Fibroblast of lung (primary cell): ENCODE results near the gene B3GAT3. TPM values are rescaled to one million over a fixed set of nuclear protein-coding genes. Genes with fewer than 3 reads are reported as not detected.
A peak's percentile ranks its signal among the peaks of the same experiment; 100 is the strongest.

Source experiments
- DNase-seq, 2 donors: peaks; one replicate each; pipeline versions ENCODE4 v3.0.0 to v3.0.0-alpha.2; 2010; ENCODE audit warnings: low read depth in 2 of 2
- H2AFZ ChIP-seq: 2 replicates; pipeline ENCODE4 v1.5.1; 2012; ENCODE audit warnings: low read length, control low read depth, inconsistent platforms
- H3K27ac ChIP-seq: 2 replicates; pipeline ENCODE4 v1.5.1; 2011; ENCODE audit warnings: low read length, control low read depth; ENCODE audit not compliant: insufficient read depth
- H3K27me3 ChIP-seq: 2 replicates; pipeline ENCODE4 v1.5.1; 2011; ENCODE audit warnings: mild to moderate bottlenecking, low read length; ENCODE audit not compliant: control insufficient read depth, insufficient read depth
- H3K36me3 ChIP-seq: 2 replicates; pipeline ENCODE4 v1.5.1; 2011; ENCODE audit warnings: low read length; ENCODE audit not compliant: control insufficient read depth, insufficient read depth
- H3K4me1 ChIP-seq: 2 replicates; pipeline ENCODE4 v1.5.1; 2011; ENCODE audit warnings: low read length; ENCODE audit not compliant: control insufficient read depth, insufficient read depth; ENCODE audit errors: extremely low read depth
- H3K4me2 ChIP-seq: 2 replicates; pipeline ENCODE4 v1.5.1; 2011; ENCODE audit warnings: low read length, control low read depth; ENCODE audit not compliant: insufficient read depth; ENCODE audit errors: extremely low read depth
- H3K4me3 ChIP-seq, 4 experiments: fragments of 200-600 bp in 1 of 4; sonication (generic) in 1 of 4; replicated peaks in 1 of 4; 2 replicates each; pipeline ENCODE4 v1.5.1; 2011 to 2016; ENCODE audit warnings: low read length in 4 of 4, low read depth in 3 of 4, mild to moderate bottlenecking in 3 of 4, control low read depth in 2 of 4, inconsistent platforms in 1 of 4, mixed read lengths in 1 of 4; ENCODE audit not compliant: insufficient read depth in 1 of 4; ENCODE audit errors: control extremely low read depth in 1 of 4
- H3K79me2 ChIP-seq: 2 replicates; pipeline ENCODE4 v1.5.1; 2012; ENCODE audit warnings: mild to moderate bottlenecking, low read length, inconsistent platforms; ENCODE audit not compliant: control insufficient read depth, insufficient read depth
- H3K9ac ChIP-seq: 2 replicates; pipeline ENCODE4 v1.5.1; 2011; ENCODE audit warnings: mild to moderate bottlenecking, low read length, control low read depth; ENCODE audit not compliant: insufficient read depth
- H3K9me3 ChIP-seq: 2 replicates; pipeline ENCODE4 v1.5.1; 2012; ENCODE audit warnings: low read depth, low read length; ENCODE audit not compliant: control insufficient read depth, insufficient read depth
- H4K20me1 ChIP-seq: 2 replicates; pipeline ENCODE4 v1.5.1; 2011; ENCODE audit warnings: low read length; ENCODE audit not compliant: control insufficient read depth, insufficient read depth; ENCODE audit errors: extremely low read depth
- EZH2 ChIP-seq: IDR thresholded peaks from 2 replicates; pipeline ENCODE4 v1.5.1; 2012; ENCODE audit warnings: low read length, control low read depth, mild to moderate bottlenecking; ENCODE audit errors: missing control alignments
- polyA plus RNA-seq, 2 donors: library from polyadenylated mRNA; depleted of rRNA in 1 of 2; stranded (reverse) in 1 of 2; unstranded in 1 of 2; fragments of >200 nt; gene quantifications; 2 replicates each; pipeline ENCODE4 v1.2.1, GENCODE V29; 2011 to 2012; ENCODE audit warnings: missing spikeins in 1 of 2
- total RNA-seq: library from RNA; depleted of rRNA; stranded (reverse); fragments of >200 nt; gene quantifications from 2 replicates; pipeline ENCODE4 v1.2.1, GENCODE V29; 2014
- TF ChIP-seq, protein P1 (sequence below), 2 donors: IDR thresholded peaks in 1 of 2; conservative IDR thresholded peaks in 1 of 2; 1 replicate in 1 of 2; 2 replicates in 1 of 2; pipeline ENCODE4 v1.5.1; 2011 to 2012; ENCODE audit warnings: low read length in 2 of 2, control low read depth in 1 of 2, inconsistent platforms in 1 of 2, low read depth in 1 of 2, mild to moderate bottlenecking in 1 of 2

Gene B3GAT3
- total and polyA plus RNA-seq, 2 donors (not counting 1 experiment from before 2014, with no cell fraction given) = 17.6 to 29.1 TPM

GRCh38 chr11:62595124-62595523 is 26.7 kb downstream of the B3GAT3 start:
- no peak overlapping the region for H3K4me2 ChIP-seq
- peaks cover 23% of the 10 kb centered on the region for H3K36me3 ChIP-seq
- no peak for DNase-seq
- no peaks in the 10 kb centered on the region for H3K9me3 ChIP-seq
- no peaks in the 10 kb centered on the region for H3K27me3 ChIP-seq
- H3K4me1 ChIP-seq = peaks cover 12% of the 10 kb centered on the region
- no peak overlapping the region for H3K4me3 ChIP-seq
- no peaks in the 10 kb centered on the region for H4K20me1 ChIP-seq
- no peak overlapping the region for H3K27ac ChIP-seq
- H3K9ac ChIP-seq = no peak overlapping the region
- H3K79me2 ChIP-seq = peaks cover 29% of the 10 kb centered on the region
- no peak overlapping the region for H2AFZ ChIP-seq
- TF ChIP-seq EZH2 = no peak
- TF ChIP-seq, protein P1, sequence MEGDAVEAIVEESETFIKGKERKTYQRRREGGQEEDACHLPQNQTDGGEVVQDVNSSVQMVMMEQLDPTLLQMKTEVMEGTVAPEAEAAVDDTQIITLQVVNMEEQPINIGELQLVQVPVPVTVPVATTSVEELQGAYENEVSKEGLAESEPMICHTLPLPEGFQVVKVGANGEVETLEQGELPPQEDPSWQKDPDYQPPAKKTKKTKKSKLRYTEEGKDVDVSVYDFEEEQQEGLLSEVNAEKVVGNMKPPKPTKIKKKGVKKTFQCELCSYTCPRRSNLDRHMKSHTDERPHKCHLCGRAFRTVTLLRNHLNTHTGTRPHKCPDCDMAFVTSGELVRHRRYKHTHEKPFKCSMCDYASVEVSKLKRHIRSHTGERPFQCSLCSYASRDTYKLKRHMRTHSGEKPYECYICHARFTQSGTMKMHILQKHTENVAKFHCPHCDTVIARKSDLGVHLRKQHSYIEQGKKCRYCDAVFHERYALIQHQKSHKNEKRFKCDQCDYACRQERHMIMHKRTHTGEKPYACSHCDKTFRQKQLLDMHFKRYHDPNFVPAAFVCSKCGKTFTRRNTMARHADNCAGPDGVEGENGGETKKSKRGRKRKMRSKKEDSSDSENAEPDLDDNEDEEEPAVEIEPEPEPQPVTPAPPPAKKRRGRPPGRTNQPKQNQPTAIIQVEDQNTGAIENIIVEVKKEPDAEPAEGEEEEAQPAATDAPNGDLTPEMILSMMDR (conservative IDR thresholded peaks at IDR 0.05 in 1 of 2, IDR thresholded peaks at IDR 0.05 in 1 of 2; ENCODE audit: low read depth in 1 of 2, low read length in 2 of 2) = no peak

DNA sequence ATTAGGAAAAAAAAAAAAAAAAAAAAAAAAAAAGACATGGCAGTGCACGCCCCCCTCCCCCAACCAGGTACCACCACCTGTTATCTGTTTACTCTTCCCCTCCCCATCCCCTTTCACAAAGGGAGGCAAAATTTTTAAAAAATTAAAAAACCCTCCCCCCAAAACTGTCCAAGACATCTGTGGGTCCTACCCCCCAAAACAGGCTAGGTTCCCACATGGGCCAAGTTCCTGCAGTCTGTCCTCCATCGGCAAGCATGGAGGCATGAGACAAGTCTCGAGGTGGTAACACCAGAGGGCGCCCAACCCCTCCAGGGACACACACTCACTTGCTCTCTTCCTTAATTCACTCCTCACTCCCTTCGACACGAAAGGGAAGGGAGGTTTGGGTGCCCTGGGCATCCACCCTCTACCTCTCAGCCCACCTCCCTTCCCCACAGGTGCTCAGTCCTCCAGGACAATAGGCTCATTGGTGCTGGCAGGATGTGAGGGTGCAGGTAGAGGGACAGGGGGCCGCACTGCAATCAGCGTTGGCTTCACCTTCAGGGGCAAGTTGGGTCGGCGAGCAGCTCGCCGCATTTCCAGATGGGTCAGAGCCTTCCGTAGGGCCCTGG is 28.2 kb downstream of the B3GAT3 start:
- Histone ChIP-seq H3K4me1 (peaks cover 10% of the 10 kb centered on the region), H4K20me1 (no peaks in the 10 kb centered on the region), H3K4me2 (no peak overlapping the region), H3K36me3 (peaks cover 24% of the 10 kb centered on the region), H2AFZ (no peak overlapping the region), H3K9me3 (no peaks in the 10 kb centered on the region), H3K4me3 (no peak overlapping the region), H3K27me3 (no peaks in the 10 kb centered on the region), H3K27ac (no peak overlapping the region), H3K9ac (no peak overlapping the region), H3K79me2 (peaks cover 21% of the 10 kb centered on the region)
- no peak for TF ChIP-seq EZH2
- TF ChIP-seq, protein P1 (conservative IDR thresholded peaks at IDR 0.05 in 1 of 2, IDR thresholded peaks at IDR 0.05 in 1 of 2; ENCODE audit: low read depth in 1 of 2, low read length in 2 of 2) = peak; percentile 53 to 66
- DNase-seq = peak; percentile 66 to 78

- peaks cover 10% of the 10 kb centered on the region for H3K4me1 ChIP-seq
- H3K4me2 ChIP-seq = no peak overlapping the region
- peaks cover 16% of the 10 kb centered on the region for H3K79me2 ChIP-seq
- H2AFZ ChIP-seq = no peak overlapping the region
- H3K36me3 ChIP-seq = peaks cover 22% of the 10 kb centered on the region
- no peaks in the 10 kb centered on the region for H3K9me3 ChIP-seq
- no peak overlapping the region for H3K4me3 ChIP-seq
- no peak overlapping the region for H3K9ac ChIP-seq
- no peak for DNase-seq
- peak overlapping the region; percentile 91 for H3K27ac ChIP-seq
- H4K20me1 ChIP-seq = no peaks in the 10 kb centered on the region
- no peaks in the 10 kb centered on the region for H3K27me3 ChIP-seq
- no peak for TF ChIP-seq EZH2
- TF ChIP-seq, protein P1 (conservative IDR thresholded peaks at IDR 0.05 in 1 of 2, IDR thresholded peaks at IDR 0.05 in 1 of 2; ENCODE audit: low read depth in 1 of 2, low read length in 2 of 2) = no peak
Measured at GRCh38 chr11:62592989-62593421, 28.8 kb downstream of the B3GAT3 start.
